DMS53 treated with DMSO at 0.1 percent for 48 hours (cell line): ENCODE data around the gene CTNND2.

Experiments used
- DNase-seq: peaks from one replicate; lab custom pipeline; 2025; ENCODE audit not compliant: unreplicated experiment; lab: John Stamatoyannopoulos, UW

CTNND2 gene

GRCh38 chr5:11292648-11293356, 611.4 kb downstream of the CTNND2 start:
- DNase-seq, result no peak

GRCh38 chr5:11289733-11290132, 614.5 kb downstream of the CTNND2 start:
- DNase-seq, result no peak

GRCh38 chr5:11289208-11289607, 615.0 kb downstream of the CTNND2 start:
- DNase-seq, result no peak

GRCh38 chr5:11281842-11282241, 622.4 kb downstream of the CTNND2 start:
- DNase-seq, result no peak

- no peak for DNase-seq
Measured at GRCh38 chr5:11277323-11277722, 626.9 kb downstream of the CTNND2 start.

- no peak for DNase-seq
Measured at GRCh38 chr5:11273180-11273903, 630.9 kb downstream of the CTNND2 start.

GRCh38 chr5:11269515-11269914, 634.7 kb downstream of the CTNND2 start:
- no peak for DNase-seq

- DNase-seq, result no peak
Measured at GRCh38 chr5:11268891-11269290, 635.4 kb downstream of the CTNND2 start.

- no peak for DNase-seq
Measured at GRCh38 chr5:11266331-11266730, 637.9 kb downstream of the CTNND2 start.

GRCh38 chr5:11261241-11261640, 643.0 kb downstream of the CTNND2 start:
- no peak for DNase-seq

- no peak for DNase-seq
Measured at GRCh38 chr5:11258001-11258400, 646.2 kb downstream of the CTNND2 start.

GRCh38 chr5:11252523-11252922, 651.7 kb downstream of the CTNND2 start:
- no peak for DNase-seq

- no peak for DNase-seq
Measured at GRCh38 chr5:11252075-11252474, 652.2 kb downstream of the CTNND2 start.

GRCh38 chr5:11251247-11251646, 653.0 kb downstream of the CTNND2 start:
- DNase-seq, result peak; percentile 36

- no peak for DNase-seq
Measured at GRCh38 chr5:11248966-11249365, 655.3 kb downstream of the CTNND2 start.

GRCh38 chr5:11247224-11247623, 657.0 kb downstream of the CTNND2 start:
- no peak for DNase-seq

- no peak for DNase-seq
Measured at GRCh38 chr5:11240293-11241190, 663.7 kb downstream of the CTNND2 start.

- DNase-seq, result no peak
Measured at GRCh38 chr5:11239261-11240015, 664.8 kb downstream of the CTNND2 start.

- DNase-seq, result no peak
Measured at GRCh38 chr5:11234501-11234911, 669.7 kb downstream of the CTNND2 start.

- DNase-seq, result no peak
Measured at GRCh38 chr5:11230890-11231289, 673.4 kb downstream of the CTNND2 start.

- DNase-seq, result no peak
Measured at GRCh38 chr5:11227064-11227463, 677.2 kb downstream of the CTNND2 start.
